ENCODE data around the gene YPEL2. TPM values are rescaled to one million over a fixed set of nuclear protein-coding genes. Genes with fewer than 3 reads are reported as not detected.
"Not testable (repeated sequence)": the region's sequence is repeated elsewhere in the genome, so short reads cannot be mapped to it uniquely, and the experiment has no call there.

YPEL2 gene
- 10 to 100 TPM in 11 of 12 donors, not detected in 1; 11.6 to 20.6 (median 15.5) TPM for polyA plus RNA-seq (ENCODE audit: insufficient read length in 12 of 12)
- long read RNA-seq, donor 1, full-length matches to known transcripts: 6 of 6 reads
- long read RNA-seq, donor 1, partial matches to known transcripts: 0 of 6 reads
- long read RNA-seq, donor 1, other reads (novel, unspliced or antisense): 0 of 6 reads
- long read RNA-seq, donor 2, full-length matches to known transcripts: 3 of 3 reads
- long read RNA-seq, donor 2, partial matches to known transcripts: 0 of 3 reads
- long read RNA-seq, donor 2, other reads (novel, unspliced or antisense): 0 of 3 reads
- long read RNA-seq, donor 3, full-length matches to known transcripts: 1 of 1 reads
- long read RNA-seq, donor 3, partial matches to known transcripts: 0 of 1 reads
- long read RNA-seq, donor 3, other reads (novel, unspliced or antisense): 0 of 1 reads
- long read RNA-seq, donor 4: 0 reads
- long read RNA-seq, donor 5, full-length matches to known transcripts: 6 of 6 reads
- long read RNA-seq, donor 5, partial matches to known transcripts: 0 of 6 reads
- long read RNA-seq, donor 5, other reads (novel, unspliced or antisense): 0 of 6 reads
- long read RNA-seq, donor 6, full-length matches to known transcripts: 2 of 2 reads
- long read RNA-seq, donor 6, partial matches to known transcripts: 0 of 2 reads
- long read RNA-seq, donor 6, other reads (novel, unspliced or antisense): 0 of 2 reads
- long read RNA-seq, donor 7, full-length matches to known transcripts: 1 of 1 reads
- long read RNA-seq, donor 7, partial matches to known transcripts: 0 of 1 reads
- long read RNA-seq, donor 7, other reads (novel, unspliced or antisense): 0 of 1 reads
- long read RNA-seq, donor 8, full-length matches to known transcripts: 4 of 23 reads
- long read RNA-seq, donor 8, partial matches to known transcripts: 19 of 23 reads
- long read RNA-seq, donor 8, other reads (novel, unspliced or antisense): 0 of 23 reads
- long read RNA-seq, donor 9: 0 reads
- long read RNA-seq, donor 10, full-length matches to known transcripts: 4 of 4 reads
- long read RNA-seq, donor 10, partial matches to known transcripts: 0 of 4 reads
- long read RNA-seq, donor 10, other reads (novel, unspliced or antisense): 0 of 4 reads
- long read RNA-seq, donor 11: 0 reads

DNA sequence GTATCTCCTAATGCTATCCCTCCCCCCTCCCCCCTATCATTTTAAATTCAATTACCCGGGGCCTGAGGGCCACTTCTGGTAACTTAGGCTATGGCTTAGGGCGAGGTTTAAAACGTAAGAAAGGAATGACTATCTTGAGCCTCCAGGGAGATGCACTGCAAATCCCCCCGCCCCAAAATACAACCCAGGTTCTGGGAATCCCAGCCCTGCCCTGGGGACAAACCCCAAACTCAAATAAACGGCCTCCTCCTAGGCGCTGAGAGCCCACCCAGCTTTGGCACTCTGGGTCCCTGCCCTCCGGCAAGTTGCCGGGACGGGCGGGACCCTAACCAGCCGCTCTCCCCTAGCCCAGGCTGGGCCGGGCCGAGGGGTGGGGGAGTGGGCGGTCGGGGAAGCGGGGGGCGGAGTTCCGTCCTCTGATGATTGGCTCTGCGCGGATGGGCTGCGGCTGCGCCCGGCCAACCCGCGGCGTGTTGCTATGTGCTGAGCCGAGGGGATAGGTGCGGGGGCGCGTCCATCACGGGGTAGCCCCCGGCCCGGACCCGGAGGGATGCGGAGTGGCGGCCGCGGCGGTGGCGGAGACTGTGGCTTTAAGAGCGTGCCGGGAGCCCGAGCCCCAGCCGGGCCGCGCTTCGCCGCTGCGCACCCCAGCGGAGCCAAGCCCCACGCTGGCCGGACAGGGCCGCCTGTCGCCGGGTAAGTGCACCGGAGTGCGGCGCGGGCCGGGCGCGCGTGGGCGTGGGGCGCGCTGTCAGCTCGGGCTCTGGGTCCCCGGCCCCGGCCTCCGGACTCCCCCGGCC is at the start of gene YPEL2:
Gene YPEL2 (plus strand): TSS at position 527 of the 800 bp plus-strand sequence. CDS start 21,755 bp downstream, outside the sequence.
- peak; percentile 95 for DNase-seq

GRCh38 chr17:59284317-59284716 is 47.1 kb upstream of the YPEL2 start:
- DNase-seq: peak; percentile 7

- no peak for DNase-seq
Observed at GRCh38 chr17:59287452-59287851, 44.0 kb upstream of the YPEL2 start.

DNA sequence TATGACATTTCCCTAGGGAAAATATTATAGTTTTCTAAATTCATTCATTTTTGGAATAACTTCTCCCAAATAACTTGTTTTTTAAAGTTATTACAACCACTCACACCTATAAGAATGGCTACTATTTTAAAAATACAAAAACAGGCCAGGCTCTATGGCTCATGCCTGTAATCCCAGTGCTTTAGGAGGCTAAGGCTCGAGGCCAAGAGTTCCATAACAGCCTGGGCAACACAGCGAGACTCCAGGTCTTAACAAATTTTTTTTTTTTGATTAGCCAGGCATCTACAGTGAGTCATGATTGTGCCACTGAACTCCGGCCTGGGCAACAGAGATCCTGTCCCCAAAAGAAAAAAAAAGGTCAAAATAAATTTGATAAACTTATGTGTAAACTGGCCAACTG is 43.6 kb upstream of the YPEL2 start:
- no peak for DNase-seq

DNA sequence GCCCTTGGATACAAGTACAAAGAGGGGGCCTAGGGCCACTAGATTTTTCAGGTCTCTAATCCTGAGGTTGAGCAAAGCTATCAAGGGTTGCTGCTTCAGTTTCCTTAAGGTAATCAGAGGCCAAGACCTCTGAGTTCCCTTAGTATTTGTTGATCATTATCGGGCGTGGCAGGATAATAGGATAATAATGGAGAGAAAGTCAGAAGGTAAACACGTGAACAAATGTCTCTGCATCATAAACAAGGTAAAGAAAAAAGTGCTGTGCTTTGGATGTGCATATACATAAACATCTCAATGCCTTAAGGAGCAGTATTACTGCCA is 41.5 kb upstream of the YPEL2 start:
- no peak for DNase-seq

DNA sequence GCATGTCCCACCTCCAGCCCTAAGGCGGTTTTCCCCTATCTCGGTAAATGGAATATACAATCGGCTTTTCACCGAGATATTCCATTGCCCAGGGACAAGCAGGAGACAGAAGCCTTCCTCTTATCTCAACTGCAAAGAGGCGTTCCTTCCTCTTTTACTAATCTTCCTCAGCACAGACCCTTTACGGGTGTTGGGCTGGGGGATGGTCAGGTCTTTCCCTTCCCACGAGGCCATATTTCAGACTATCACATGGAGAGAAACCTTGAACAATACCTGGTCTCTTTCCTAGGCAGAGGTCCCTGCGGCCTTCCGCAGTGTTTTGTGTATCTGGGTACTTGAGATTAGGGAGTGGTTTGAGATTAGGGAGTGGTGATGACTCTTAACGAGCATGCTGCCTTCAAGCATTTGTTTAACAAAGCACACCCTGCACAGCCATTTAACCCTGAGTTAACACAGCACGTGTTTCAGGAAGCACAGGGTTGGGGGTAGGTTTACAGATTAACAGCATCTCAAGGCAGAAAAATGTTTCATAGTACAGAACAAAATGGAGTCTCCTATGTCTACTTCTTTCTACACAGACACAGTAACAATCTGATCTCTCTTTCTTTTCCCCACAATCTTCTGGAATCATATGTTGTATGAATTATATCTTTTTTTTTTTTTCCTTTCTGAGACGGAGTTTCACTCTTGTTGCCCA is 41.0 kb upstream of the YPEL2 start:
- DNase-seq: not testable (repeated sequence)

GRCh38 chr17:59292174-59292523 is 39.3 kb upstream of the YPEL2 start:
- no peak for DNase-seq

DNA sequence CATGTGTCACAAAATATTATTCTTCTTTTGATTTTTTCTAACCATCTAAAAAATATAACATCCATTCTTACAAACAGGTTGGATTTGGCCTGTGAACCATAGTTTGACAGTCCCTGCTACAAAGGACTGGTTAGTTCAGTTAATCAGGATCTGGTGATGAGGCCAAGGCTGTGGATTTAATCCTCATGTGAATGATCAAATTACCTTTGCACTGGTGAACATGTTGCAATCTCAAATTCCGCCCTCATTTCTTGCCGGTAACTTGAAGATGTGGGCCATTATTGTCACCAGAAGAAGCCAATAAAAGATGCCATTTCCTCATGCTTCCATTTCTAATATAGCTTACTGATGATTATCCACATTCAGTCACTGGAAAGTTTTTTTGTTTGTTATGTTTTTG is 35.3 kb upstream of the YPEL2 start:
- DNase-seq: no peak

GRCh38 chr17:59298521-59298920 is 32.9 kb upstream of the YPEL2 start:
- DNase-seq: no peak

DNA sequence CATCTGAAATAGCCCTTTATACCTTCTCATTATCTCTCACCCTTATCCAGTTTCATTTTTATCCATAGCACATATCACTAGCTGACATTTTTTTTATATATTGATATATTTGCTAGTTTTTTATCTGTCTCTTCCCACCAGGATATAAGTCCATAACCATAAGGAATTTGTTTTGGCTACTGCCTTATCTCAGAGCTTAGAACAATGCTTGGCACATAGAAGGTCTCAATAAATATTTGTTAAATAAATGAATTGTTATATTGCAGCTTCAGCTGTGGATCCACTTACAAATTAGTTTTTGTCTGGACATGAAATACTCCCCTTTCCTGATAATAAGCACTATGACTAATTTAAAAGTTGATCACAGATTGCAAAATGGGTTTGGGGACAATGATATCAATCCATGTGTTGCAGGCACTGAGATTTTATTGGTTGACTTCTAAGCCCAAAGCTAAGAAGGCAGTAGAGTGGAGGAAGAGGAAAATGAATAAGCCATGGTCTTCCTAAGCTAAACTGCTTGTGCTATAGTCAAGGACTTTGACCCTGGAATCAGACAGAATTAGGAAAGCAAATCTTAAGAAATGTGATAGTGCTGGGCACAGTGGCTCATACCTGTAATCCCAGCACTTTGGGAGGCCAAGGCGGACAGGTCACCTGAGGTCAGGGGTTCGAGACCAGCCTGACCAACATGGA is 31.9 kb upstream of the YPEL2 start:
- no peak for DNase-seq

DNA sequence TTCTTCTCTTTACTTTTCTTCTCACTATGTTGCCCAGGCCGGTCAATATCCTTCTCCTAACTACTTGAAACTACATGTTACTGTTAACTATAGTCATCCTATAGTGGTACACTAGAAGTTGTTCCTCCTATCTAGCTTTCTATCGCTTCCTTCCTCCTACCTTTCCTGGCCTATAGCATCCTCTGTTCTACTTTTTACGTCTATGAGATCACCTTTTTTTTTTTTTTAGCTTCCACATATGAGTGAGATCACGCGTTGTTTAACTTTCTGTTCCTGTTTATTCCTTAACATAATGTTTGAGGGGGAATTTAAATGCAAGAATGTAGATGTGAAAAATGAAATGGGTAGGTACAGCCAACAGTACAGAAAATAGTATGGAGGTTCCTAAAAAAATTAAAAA is 30.5 kb upstream of the YPEL2 start:
- DNase-seq: no peak

GRCh38 chr17:59304811-59305210 is 26.6 kb upstream of the YPEL2 start:
- DNase-seq: no peak

GRCh38 chr17:59310263-59310920 is 21.1 kb upstream of the YPEL2 start:
- DNase-seq: no peak

GRCh38 chr17:59311051-59311468 is 20.4 kb upstream of the YPEL2 start:
- peak; percentile 64 for DNase-seq

DNA sequence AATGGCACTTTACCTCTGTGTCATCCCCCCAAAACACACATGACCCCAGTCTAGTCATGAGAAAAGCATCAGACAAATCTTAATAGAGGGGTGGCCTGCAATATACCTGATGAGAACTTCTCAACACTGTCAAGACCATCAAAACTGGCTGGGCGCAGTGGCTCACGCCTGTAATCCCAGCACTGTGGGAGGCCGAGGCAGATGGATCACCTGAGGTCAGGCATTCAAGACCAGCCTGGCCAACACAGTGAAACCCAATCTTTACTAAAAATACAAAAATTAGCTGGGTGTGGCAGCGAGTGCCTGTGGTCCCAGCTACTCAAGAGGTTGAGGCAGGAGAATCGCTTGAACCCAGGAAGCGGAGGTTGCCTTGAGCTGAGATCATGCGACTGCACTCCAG is 19.9 kb upstream of the YPEL2 start:
- not testable (repeated sequence) for DNase-seq

GRCh38 chr17:59315866-59316265 is 15.6 kb upstream of the YPEL2 start:
- no peak for DNase-seq

DNA sequence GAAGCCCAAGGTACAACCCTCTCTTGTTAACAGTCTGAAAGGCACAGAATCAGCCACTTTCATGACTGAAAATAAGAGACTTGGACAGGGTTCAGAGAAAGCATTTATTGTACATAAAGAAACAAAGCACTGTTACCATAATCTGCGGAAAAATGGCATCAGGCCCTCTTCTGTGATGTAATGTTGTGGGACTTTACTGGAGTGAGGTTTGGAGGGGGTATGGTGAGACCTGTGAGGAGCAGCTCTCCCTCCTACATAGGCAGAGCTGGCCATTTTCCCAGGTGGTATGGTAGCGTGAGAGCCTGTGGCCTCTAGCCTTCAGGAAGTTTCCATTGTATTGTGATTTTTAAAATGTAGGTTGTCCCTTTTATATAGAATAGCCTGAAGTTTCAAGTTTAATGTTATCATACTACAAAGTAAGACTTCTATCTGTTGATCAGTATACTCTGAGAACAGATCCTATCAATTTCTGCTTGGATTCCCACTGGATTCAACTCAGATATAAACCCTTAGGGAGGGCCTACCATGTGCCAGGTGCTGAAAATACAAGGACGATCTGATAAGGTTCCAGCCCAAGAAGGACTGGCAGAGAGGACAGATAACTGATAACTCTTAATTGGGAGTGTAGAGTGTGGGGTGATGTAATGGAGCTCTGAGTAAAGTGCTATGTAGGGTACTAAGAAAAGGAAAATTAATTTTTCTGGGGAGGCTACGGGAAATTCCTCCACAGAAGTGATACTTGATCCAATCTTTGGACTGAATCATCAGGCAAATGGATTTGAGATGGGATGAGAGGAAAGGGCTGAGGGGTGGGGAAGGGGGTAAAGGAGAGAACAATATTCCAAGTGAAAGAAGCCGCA is 4.1 kb upstream of the YPEL2 start:
- no peak for DNase-seq

- no peak for DNase-seq
Observed at GRCh38 chr17:59327981-59328290, 3.5 kb upstream of the YPEL2 start.

- DNase-seq: no peak
Observed at GRCh38 chr17:59328601-59329000, 2.9 kb upstream of the YPEL2 start.

Measured in muscle of arm (tissue), 14 donors.